Measurements from ENCODE around the gene RPL37A. TPM values are rescaled to one million over a fixed set of nuclear protein-coding genes. Genes with fewer than 3 reads are reported as not detected.

The RPL37A gene
- total RNA-seq, 4 donors from 2014 or later = 393 to 1,147 (median 736) TPM

DNA sequence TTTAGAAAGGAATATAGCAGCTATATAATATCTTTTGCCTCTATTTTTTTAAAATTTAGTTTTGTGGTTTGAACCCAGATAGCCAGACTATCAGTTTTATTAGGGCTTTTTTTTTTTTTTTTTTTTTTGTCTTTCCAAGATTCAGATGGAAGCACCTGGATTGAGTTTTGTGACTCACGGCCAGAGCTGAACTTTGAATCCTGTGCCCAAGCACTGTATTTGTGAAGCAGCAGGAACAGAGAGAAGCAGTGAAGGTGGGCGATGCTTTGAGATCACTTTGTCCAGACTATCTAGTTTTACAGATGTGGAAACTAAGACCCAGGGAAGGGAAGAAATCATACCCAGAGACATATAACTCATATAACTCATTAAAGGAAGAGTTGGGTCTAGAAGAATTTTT, 33.9 kb downstream of the RPL37A start:
- DNase-seq = no peak
- H3K4me3 ChIP-seq (replicated peaks in 1 of 3) = no peak overlapping the region
- peaks cover 15 to 19% of the 10 kb centered on the region in 2 donors for H3K4me1 ChIP-seq
- TF ChIP-seq CTCF (IDR thresholded peaks at IDR 0.05) (no peak), POLR2A (IDR thresholded peaks at IDR 0.05) (no peak)
- WGBS, 2 donors = 86 to 93% methylated on average over 2 of the region's 2 CpGs
- H3K36me3 ChIP-seq = no peaks in the 10 kb centered on the region
- intact Hi-C loops (cut with DNase I) = no loop called here
- no peak overlapping the region for H3K27ac ChIP-seq
- H3K27me3 ChIP-seq = no peaks in the 10 kb centered on the region
- H3K9me3 ChIP-seq = no peaks in the 10 kb centered on the region

- Histone ChIP-seq H3K27me3 (no peaks in the 10 kb centered on the region), H3K4me3 (replicated peaks in 1 of 3) (no peak overlapping the region), H3K27ac (no peak overlapping the region), H3K36me3 (no peaks in the 10 kb centered on the region), H3K9me3 (no peaks in the 10 kb centered on the region), H3K4me1 (peaks cover 15 to 19% of the 10 kb centered on the region in 2 donors)
- intact Hi-C loops (cut with DNase I) = no loop called here
- 87 to 97% methylated on average over 5 of the region's 5 CpGs for WGBS, 2 donors
- TF ChIP-seq CTCF (IDR thresholded peaks at IDR 0.05) (no peak), POLR2A (IDR thresholded peaks at IDR 0.05) (no peak)
- no peak for DNase-seq
These were observed 35.0 kb downstream of the RPL37A start for GRCh38 chr2:216533609-216534008.

DNA sequence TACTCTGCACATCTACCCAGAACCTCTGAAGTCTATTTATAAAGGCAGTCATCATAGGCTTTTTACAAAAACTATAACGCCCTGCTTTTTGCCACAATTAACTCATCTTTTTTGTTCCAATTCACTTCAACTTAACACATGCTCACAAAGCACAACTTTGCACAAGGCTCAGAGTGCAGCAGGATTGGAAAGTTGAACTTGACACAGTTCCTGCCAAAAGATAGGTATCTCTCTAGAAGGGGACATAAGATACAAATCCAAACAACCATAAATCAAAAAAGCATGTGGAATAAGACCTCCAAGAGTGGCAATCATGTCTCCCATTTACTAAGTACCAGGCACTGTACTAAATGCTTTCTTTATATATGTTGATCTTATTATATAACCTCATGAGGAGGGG, 36.2 kb downstream of the RPL37A start:
- peaks cover 18 to 24% of the 10 kb centered on the region in 2 donors for H3K4me1 ChIP-seq
- H3K4me3 ChIP-seq (replicated peaks in 1 of 3) = no peak overlapping the region
- 57 to 64% methylated on average over 1 of the region's 1 CpG for WGBS, 2 donors
- H3K36me3 ChIP-seq = no peaks in the 10 kb centered on the region
- peak overlapping the region; percentile 69 to 84 (median 80) for H3K27ac ChIP-seq
- TF ChIP-seq CTCF (IDR thresholded peaks at IDR 0.05) (no peak), POLR2A (IDR thresholded peaks at IDR 0.05) (no peak)
- H3K27me3 ChIP-seq = no peaks in the 10 kb centered on the region
- no peak for DNase-seq
- intact Hi-C loops (cut with DNase I) = no loop called here
- no peaks in the 10 kb centered on the region for H3K9me3 ChIP-seq

DNA sequence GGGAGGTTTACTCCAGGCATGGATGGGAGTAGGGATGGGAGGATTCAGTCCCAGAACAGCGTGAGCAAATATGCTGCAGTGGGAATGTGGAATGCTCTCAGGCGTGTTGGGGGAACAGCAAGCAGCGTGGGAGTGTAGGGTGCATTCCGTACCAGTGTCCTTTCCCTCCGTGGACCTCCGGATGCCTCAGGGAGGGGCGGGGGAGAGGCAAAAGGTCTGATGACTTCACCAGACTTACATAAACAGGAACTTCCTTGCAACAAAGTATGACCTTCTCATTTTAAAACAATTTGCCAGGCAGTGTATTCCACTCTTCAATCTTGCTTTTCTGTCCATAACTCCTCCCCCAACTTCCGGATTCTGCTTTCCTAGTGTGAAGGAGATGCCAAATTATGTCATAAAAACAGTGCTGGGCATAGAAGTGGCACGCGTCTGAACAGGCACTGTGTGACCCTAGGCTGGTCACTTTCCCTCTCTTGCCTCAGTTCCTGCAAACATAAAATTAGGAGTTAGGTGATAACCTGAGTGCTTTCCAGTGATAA, 36.9 kb downstream of the RPL37A start:
- peak in 1 of 2 donors; percentile 4 for TF ChIP-seq POLR2A (IDR thresholded peaks at IDR 0.05)
- no peak for TF ChIP-seq CTCF (IDR thresholded peaks at IDR 0.05)
- WGBS, 2 donors = 9 to 19% methylated on average over 10 of the region's 10 CpGs
- H3K4me1 ChIP-seq = peaks cover 25 to 31% of the 10 kb centered on the region in 2 donors
- H3K27me3 ChIP-seq = no peaks in the 10 kb centered on the region
- no peaks in the 10 kb centered on the region for H3K36me3 ChIP-seq
- H3K4me3 ChIP-seq (replicated peaks in 1 of 3) = no peak overlapping the region
- peak; percentile 70 to 79 for DNase-seq
- intact Hi-C loops (cut with DNase I) = no loop called here
- H3K27ac ChIP-seq = peak overlapping the region; percentile 69 to 84 (median 80)
- H3K9me3 ChIP-seq = no peaks in the 10 kb centered on the region

DNA sequence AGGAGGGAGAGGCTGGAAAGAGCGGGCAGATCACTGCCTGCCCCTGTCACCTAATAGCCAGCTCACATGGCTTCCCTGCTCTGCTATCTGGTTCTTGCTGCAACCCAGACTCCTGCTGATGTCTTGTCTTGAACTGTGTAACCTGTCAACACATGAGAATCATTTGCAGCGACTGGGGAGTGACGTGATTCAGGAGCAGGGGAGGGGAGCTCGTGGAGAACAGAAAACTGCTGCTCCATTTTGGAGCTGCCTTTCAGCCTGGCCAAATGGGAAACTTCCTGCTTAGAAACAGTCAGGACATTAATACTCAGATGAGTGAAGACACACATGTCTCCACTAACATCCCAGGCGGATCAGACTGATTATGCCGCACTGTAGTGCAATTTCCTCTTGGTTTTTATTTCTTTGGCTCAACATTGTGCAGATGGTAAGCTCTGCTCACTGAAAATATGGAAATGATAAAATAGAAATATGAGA, 38.1 kb downstream of the RPL37A start:
- peaks cover 31 to 32% of the 10 kb centered on the region in 2 donors for H3K4me1 ChIP-seq
- 79 to 85% methylated on average over 6 of the region's 6 CpGs for WGBS, 2 donors
- no peaks in the 10 kb centered on the region for H3K36me3 ChIP-seq
- TF ChIP-seq POLR2A (IDR thresholded peaks at IDR 0.05) (no peak), CTCF (IDR thresholded peaks at IDR 0.05) (no peak)
- H3K4me3 ChIP-seq (replicated peaks in 1 of 3) = no peak overlapping the region
- no peaks in the 10 kb centered on the region for H3K9me3 ChIP-seq
- no peak for DNase-seq
- intact Hi-C loops (cut with DNase I) = no loop called here
- H3K27me3 ChIP-seq = no peaks in the 10 kb centered on the region
- peak overlapping the region in 1 of 3 donors; percentile 69 for H3K27ac ChIP-seq

Measured in thyroid gland (tissue), 4 donors.